CD4-positive, alpha-beta T cell treated with Interleukin-6 at 100 ng/mL for 8 hours (primary cell): ENCODE measurements around the gene RRBP1.
A peak's percentile ranks its signal among the peaks of the same experiment; 100 is the strongest.

Source experiments
- DNase-seq: peaks from one replicate; pipeline ENCODE4 v3.0.0-alpha.2; 2020; ENCODE audit warnings: mixed read lengths, low spot score

RRBP1 gene

GRCh38 chr20:17611540-17612286 lies 70.3 kb downstream of the RRBP1 start:
- DNase-seq = no peak

- no peak for DNase-seq
Observed at GRCh38 chr20:17611290-17611539, 70.8 kb downstream of the RRBP1 start.

- DNase-seq = peak; percentile 83
Observed at GRCh38 chr20:17610566-17611289, 71.3 kb downstream of the RRBP1 start.

- DNase-seq = no peak
Observed at GRCh38 chr20:17609811-17610377, 72.1 kb downstream of the RRBP1 start.

- DNase-seq = no peak
Observed at GRCh38 chr20:17608701-17609497, 73.1 kb downstream of the RRBP1 start.

GRCh38 chr20:17606001-17606400 lies 76.0 kb downstream of the RRBP1 start:
- no peak for DNase-seq

GRCh38 chr20:17605131-17605660 lies 76.8 kb downstream of the RRBP1 start:
- no peak for DNase-seq

GRCh38 chr20:17602493-17602892 lies 79.5 kb downstream of the RRBP1 start:
- DNase-seq = no peak

- DNase-seq = no peak
Observed at GRCh38 chr20:17601957-17602356, 80.1 kb downstream of the RRBP1 start.

- DNase-seq = no peak
Observed at GRCh38 chr20:17598013-17598550, 84.0 kb downstream of the RRBP1 start.

- no peak for DNase-seq
Observed at GRCh38 chr20:17595856-17596255, 86.2 kb downstream of the RRBP1 start.

GRCh38 chr20:17594443-17594842 lies 87.6 kb downstream of the RRBP1 start:
- DNase-seq = no peak

GRCh38 chr20:17593902-17594301 lies 88.1 kb downstream of the RRBP1 start:
- DNase-seq = no peak

- DNase-seq = no peak
Observed at GRCh38 chr20:17590245-17590644, 91.8 kb downstream of the RRBP1 start.

GRCh38 chr20:17589161-17589834 lies 92.7 kb downstream of the RRBP1 start:
- no peak for DNase-seq

GRCh38 chr20:17587824-17588223 lies 94.2 kb downstream of the RRBP1 start:
- no peak for DNase-seq

- DNase-seq = no peak
Observed at GRCh38 chr20:17587148-17587547, 94.9 kb downstream of the RRBP1 start.

- no peak for DNase-seq
Observed at GRCh38 chr20:17586250-17586649, 95.8 kb downstream of the RRBP1 start.

GRCh38 chr20:17584689-17585088 lies 97.4 kb downstream of the RRBP1 start:
- no peak for DNase-seq

GRCh38 chr20:17583126-17583525 lies 98.9 kb downstream of the RRBP1 start:
- no peak for DNase-seq

GRCh38 chr20:17580895-17581294 lies 101.1 kb downstream of the RRBP1 start:
- no peak for DNase-seq
